HG02678 (cell line): ENCODE results near the gene IVL.

Experiments used
- ATAC-seq: cut with Tn5 transposase; IDR thresholded peaks from one replicate; pipeline ENCODE4 v1.9.1; 2021; ENCODE audit warnings: mild to moderate bottlenecking, moderate library complexity; ENCODE audit not compliant: unreplicated experiment

IVL gene

GRCh38 chr1:152946248-152946647, 37.9 kb downstream of the IVL start:
- no peak for ATAC-seq

DNA sequence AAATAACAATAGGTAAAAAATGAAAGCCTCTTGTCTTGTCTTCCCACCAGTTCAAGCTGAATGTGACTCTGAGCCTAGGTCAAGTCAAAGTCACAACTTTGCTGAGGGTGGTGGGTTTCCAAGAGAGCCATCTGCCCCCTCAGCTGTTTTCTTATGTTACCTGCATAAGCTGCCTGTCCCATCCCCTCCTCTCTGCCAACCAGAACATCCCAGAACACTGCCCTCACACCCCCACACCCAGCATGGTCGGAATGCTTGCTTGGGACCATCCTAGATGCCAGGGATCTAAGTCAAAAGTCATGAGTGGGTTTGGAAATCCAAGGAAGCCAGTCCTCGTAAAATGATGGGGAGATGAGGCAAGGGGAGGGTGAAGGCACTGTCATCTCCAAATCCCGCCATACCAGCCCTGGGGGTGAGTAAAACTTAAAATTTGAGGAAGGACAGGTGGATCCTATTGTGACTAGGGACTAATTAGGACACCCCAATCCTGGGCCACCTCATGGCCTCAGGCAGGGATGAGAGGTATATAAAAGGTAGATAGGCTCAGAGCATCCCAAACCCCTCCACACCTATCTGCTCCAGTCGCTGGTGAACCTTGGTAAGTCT, 38.4 kb downstream of the IVL start, which contains the start of gene SPRR5:
Gene SPRR5, plus strand, starts transcription at position 556 of the 606 bp plus-strand sequence. CDS start 1,349 bp downstream, outside the sequence.
- no peak for ATAC-seq

- ATAC-seq: no peak
These were observed 43.4 kb downstream of the IVL start for GRCh38 chr1:152951711-152952110.

- ATAC-seq: no peak
These were observed 45.4 kb downstream of the IVL start for GRCh38 chr1:152953761-152954160.

GRCh38 chr1:152954436-152954835, 46.1 kb downstream of the IVL start:
- ATAC-seq: no peak

DNA sequence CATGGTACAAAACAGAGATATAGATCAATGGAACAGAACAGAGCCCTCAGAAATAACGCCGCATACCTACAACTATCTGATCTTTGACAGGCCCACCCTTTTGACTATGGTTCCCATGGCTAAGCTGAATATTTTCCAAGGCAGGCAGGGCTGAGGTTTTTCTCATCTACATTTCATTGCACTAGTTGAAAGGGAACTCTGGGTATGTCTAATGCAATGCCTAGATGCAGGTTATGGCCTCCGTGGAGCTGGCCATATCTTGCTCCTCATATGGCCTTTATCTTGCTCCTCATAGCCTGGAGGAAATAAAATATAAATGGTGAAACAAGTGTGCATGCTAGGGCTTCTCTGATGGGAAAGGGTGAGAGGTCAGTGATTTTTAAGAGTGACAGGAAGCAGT, 49.2 kb downstream of the IVL start:
- no peak for ATAC-seq

DNA sequence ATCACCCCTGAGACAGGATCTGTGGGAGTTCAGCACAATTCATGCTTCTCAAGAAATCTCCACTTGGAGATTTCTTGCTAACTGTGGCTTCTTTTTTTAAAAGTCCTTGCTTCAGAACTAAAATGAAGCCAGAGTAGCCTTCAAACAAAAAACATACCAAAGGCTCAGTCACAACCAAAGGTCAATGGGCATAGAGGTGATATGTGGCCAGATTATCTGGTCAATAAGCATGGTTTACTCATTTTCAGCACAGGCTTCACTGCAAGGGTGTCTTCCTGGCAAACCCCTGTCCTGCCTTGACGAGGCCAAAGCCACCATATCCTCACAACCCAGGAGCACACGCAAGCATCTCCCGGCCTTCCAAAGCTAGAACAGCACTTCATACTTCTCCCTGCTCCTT, 50.9 kb downstream of the IVL start:
- no peak for ATAC-seq

GRCh38 chr1:152959801-152960451, 51.6 kb downstream of the IVL start:
- ATAC-seq: no peak

DNA sequence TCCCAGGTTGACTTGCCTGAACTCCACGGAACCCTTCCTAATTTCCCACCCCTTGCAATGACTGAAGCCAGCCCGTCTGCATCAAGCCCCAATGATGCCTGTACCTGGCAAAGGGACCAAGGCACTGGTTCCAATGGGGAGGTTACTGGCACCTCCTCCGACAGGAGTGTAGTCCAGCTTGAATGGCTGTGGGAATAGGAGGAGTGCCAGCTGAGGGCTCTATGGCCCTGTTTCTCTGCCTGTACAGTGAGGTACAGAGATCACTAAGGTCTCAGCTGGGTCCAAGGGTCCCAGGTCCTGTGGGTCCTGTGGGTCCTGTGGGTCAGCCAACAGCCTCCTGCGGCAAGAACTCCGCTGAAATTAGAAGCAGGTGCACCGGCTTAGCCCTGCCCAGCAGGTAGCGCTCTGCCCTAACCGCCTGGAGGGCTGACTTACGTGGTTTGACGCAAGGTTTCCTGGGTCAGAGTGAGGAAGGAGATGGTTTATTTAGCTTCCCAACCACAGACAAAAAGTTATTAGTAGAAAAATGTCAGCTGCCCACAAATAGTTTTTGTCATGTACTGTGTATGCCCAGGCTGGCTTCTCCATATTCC, 52.2 kb downstream of the IVL start:
- ATAC-seq: no peak
